ENCODE measurements around the gene CAMK2B. TPM values are rescaled to one million over a fixed set of nuclear protein-coding genes. Genes with fewer than 3 reads are reported as not detected.

Gene CAMK2B
- total and polyA plus RNA-seq, 2 experiments from 2014 or later = not detected

DNA sequence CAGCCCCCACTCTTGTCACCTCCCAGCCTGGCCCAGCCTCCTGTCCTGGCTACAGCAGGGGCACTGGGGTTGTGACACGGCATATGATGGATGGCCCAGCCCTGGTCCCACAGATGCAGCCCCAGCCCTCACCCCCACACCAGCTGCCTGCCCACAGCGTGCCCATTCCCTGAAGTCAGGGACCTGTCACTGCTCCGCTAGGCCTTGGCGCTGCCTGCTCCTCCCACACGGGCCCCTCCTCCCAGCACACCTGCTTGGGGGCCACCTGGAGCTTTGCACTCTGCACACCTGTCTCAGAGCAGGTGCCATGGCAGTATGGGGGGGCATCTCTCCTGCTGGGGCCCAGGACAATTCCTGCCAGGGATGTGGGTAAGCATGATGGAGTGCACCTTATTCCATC lies 139.7 kb downstream of the CAMK2B start (continued):
- TF ChIP-seq, protein P1, sequence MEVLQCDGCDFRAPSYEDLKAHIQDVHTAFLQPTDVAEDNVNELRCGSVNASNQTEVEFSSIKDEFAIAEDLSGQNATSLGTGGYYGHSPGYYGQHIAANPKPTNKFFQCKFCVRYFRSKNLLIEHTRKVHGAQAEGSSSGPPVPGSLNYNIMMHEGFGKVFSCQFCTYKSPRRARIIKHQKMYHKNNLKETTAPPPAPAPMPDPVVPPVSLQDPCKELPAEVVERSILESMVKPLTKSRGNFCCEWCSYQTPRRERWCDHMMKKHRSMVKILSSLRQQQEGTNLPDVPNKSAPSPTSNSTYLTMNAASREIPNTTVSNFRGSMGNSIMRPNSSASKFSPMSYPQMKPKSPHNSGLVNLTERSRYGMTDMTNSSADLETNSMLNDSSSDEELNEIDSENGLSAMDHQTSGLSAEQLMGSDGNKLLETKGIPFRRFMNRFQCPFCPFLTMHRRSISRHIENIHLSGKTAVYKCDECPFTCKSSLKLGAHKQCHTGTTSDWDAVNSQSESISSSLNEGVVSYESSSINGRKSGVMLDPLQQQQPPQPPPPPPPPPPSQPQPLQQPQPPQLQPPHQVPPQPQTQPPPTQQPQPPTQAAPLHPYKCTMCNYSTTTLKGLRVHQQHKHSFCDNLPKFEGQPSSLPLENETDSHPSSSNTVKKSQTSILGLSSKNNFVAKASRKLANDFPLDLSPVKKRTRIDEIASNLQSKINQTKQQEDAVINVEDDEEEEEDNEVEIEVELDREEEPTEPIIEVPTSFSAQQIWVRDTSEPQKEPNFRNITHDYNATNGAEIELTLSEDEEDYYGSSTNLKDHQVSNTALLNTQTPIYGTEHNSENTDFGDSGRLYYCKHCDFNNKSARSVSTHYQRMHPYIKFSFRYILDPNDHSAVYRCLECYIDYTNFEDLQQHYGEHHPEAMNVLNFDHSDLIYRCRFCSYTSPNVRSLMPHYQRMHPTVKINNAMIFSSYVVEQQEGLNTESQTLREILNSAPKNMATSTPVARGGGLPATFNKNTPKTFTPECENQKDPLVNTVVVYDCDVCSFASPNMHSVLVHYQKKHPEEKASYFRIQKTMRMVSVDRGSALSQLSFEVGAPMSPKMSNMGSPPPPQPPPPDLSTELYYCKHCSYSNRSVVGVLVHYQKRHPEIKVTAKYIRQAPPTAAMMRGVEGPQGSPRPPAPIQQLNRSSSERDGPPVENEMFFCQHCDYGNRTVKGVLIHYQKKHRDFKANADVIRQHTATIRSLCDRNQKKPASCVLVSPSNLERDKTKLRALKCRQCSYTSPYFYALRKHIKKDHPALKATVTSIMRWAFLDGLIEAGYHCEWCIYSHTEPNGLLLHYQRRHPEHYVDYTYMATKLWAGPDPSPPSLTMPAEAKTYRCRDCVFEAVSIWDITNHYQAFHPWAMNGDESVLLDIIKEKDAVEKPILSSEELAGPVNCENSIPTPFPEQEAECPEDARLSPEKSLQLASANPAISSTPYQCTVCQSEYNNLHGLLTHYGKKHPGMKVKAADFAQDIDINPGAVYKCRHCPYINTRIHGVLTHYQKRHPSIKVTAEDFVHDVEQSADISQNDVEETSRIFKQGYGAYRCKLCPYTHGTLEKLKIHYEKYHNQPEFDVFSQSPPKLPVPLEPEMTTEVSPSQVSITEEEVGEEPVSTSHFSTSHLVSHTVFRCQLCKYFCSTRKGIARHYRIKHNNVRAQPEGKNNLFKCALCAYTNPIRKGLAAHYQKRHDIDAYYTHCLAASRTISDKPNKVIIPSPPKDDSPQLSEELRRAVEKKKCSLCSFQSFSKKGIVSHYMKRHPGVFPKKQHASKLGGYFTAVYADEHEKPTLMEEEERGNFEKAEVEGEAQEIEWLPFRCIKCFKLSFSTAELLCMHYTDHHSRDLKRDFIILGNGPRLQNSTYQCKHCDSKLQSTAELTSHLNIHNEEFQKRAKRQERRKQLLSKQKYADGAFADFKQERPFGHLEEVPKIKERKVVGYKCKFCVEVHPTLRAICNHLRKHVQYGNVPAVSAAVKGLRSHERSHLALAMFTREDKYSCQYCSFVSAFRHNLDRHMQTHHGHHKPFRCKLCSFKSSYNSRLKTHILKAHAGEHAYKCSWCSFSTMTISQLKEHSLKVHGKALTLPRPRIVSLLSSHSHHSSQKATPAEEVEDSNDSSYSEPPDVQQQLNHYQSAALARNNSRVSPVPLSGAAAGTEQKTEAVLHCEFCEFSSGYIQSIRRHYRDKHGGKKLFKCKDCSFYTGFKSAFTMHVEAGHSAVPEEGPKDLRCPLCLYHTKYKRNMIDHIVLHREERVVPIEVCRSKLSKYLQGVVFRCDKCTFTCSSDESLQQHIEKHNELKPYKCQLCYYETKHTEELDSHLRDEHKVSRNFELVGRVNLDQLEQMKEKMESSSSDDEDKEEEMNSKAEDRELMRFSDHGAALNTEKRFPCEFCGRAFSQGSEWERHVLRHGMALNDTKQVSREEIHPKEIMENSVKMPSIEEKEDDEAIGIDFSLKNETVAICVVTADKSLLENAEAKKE (CRISPR knock-in tag; IDR thresholded peaks at IDR 0.05) = no peak
- TF ChIP-seq POLR2AphosphoS5 (IDR thresholded peaks at IDR 0.05; ENCODE audit: low read depth) = no peak
- TF ChIP-seq NANOG (IDR thresholded peaks at IDR 0.05; ENCODE audit: borderline replicate concordance) = no peak

DNA sequence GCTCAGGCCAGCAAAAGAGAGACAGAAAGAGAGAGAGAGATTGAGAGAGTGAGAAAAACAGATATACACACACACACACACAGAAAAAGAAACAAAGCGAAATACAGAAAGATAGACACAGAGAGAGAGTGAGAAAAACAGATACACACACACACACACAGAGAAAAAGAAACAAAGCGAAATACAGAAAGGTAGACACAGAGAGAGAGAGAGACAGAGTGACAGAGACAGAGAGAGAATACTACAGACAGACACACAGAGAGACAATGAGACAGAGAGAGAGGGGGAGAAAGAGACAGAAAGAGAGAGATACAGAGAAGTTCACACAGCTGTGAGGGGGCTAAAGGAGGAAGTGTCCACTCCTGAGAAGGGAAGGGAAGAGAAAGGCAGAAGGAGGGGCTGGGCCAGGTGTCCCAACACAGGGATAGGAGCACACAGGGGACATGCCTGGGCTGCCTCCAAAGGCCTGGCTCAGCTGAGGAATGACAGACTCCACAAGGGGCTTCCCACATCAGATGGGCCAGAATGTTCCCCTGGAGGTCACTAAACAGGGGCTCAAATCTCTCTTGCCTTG lies 140.4 kb downstream of the CAMK2B start:
- H3K4me1 Mint-ChIP-seq = peaks cover 20% of the 10 kb centered on the region
- Histone ChIP-seq H4K20me1 (replicated peaks; ENCODE audit: insufficient read depth) (no peaks in the 10 kb centered on the region), H3F3A (replicated peaks; ENCODE audit: low read depth) (no peaks in the 10 kb centered on the region), H3K4me2 (no peak overlapping the region), H3K27ac (ENCODE audit: low read depth) (no peak overlapping the region), H3K9me2 (ENCODE audit: insufficient read depth) (0 out of 2 replicates have a peak, but pooled peaks cover 12% of the 10 kb centered on the region), H2AFZ (no peak overlapping the region), H3K4me3 (no peak overlapping the region), H3K27me3 (ENCODE audit: insufficient read depth) (no peaks in the 10 kb centered on the region), H3K36me3 (ENCODE audit: insufficient read depth) (no peaks in the 10 kb centered on the region), H3K4me1 (ENCODE audit: insufficient read depth) (no peaks in the 10 kb centered on the region), H3K79me2 (replicated peaks; ENCODE audit: insufficient read depth) (no peaks in the 10 kb centered on the region)
- peaks cover 13% of the 10 kb centered on the region for H3K9me3 Mint-ChIP-seq
- H3K27ac Mint-ChIP-seq = no peak overlapping the region; the same call in 1 of the 2 replicates
- no peak overlapping the region for H3K4me3 Mint-ChIP-seq
- DNase-seq (ENCODE audit: low spot score) (no peak), ATAC-seq (0 out of 3 replicates have a peak, but pooled peaks have one; percentile 23)
- peaks cover 13% of the 10 kb centered on the region for H3K27me3 Mint-ChIP-seq (ENCODE audit: insufficient read depth, low read depth, poor library complexity)
- no peaks in the 10 kb centered on the region; the same call in 2 of the 3 replicates for H3K36me3 Mint-ChIP-seq (ENCODE audit: low read depth)
- no peak for TF ChIP-seq POLR2AphosphoS5 (IDR thresholded peaks at IDR 0.05; ENCODE audit: low read depth)
- no peak for TF ChIP-seq ZNF114 (CRISPR knock-in tag; IDR thresholded peaks at IDR 0.05)
- TF ChIP-seq ZNF331 (CRISPR knock-in tag; IDR thresholded peaks at IDR 0.05; ENCODE audit: low read depth) = no peak
- TF ChIP-seq EZH2phosphoT487 (IDR thresholded peaks at IDR 0.05; ENCODE audit: unreplicated experiment) = no peak
- TF ChIP-seq, protein P2, sequence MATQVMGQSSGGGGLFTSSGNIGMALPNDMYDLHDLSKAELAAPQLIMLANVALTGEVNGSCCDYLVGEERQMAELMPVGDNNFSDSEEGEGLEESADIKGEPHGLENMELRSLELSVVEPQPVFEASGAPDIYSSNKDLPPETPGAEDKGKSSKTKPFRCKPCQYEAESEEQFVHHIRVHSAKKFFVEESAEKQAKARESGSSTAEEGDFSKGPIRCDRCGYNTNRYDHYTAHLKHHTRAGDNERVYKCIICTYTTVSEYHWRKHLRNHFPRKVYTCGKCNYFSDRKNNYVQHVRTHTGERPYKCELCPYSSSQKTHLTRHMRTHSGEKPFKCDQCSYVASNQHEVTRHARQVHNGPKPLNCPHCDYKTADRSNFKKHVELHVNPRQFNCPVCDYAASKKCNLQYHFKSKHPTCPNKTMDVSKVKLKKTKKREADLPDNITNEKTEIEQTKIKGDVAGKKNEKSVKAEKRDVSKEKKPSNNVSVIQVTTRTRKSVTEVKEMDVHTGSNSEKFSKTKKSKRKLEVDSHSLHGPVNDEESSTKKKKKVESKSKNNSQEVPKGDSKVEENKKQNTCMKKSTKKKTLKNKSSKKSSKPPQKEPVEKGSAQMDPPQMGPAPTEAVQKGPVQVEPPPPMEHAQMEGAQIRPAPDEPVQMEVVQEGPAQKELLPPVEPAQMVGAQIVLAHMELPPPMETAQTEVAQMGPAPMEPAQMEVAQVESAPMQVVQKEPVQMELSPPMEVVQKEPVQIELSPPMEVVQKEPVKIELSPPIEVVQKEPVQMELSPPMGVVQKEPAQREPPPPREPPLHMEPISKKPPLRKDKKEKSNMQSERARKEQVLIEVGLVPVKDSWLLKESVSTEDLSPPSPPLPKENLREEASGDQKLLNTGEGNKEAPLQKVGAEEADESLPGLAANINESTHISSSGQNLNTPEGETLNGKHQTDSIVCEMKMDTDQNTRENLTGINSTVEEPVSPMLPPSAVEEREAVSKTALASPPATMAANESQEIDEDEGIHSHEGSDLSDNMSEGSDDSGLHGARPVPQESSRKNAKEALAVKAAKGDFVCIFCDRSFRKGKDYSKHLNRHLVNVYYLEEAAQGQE (IDR thresholded peaks at IDR 0.05; ENCODE audit: unreplicated experiment) = no peak
- TF ChIP-seq, protein P3, sequence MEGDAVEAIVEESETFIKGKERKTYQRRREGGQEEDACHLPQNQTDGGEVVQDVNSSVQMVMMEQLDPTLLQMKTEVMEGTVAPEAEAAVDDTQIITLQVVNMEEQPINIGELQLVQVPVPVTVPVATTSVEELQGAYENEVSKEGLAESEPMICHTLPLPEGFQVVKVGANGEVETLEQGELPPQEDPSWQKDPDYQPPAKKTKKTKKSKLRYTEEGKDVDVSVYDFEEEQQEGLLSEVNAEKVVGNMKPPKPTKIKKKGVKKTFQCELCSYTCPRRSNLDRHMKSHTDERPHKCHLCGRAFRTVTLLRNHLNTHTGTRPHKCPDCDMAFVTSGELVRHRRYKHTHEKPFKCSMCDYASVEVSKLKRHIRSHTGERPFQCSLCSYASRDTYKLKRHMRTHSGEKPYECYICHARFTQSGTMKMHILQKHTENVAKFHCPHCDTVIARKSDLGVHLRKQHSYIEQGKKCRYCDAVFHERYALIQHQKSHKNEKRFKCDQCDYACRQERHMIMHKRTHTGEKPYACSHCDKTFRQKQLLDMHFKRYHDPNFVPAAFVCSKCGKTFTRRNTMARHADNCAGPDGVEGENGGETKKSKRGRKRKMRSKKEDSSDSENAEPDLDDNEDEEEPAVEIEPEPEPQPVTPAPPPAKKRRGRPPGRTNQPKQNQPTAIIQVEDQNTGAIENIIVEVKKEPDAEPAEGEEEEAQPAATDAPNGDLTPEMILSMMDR (conservative IDR thresholded peaks at IDR 0.05; ENCODE audit: low read depth in 2 of 2) = no peak
- no peak for TF ChIP-seq STAT1 (IDR thresholded peaks at IDR 0.05; ENCODE audit: unreplicated experiment)
- no peak for TF ChIP-seq CREB1 (CRISPR knock-in tag; IDR thresholded peaks at IDR 0.05; ENCODE audit: low read depth)
- TF ChIP-seq NANOG (IDR thresholded peaks at IDR 0.05; ENCODE audit: borderline replicate concordance) = no peak
- no peak for TF ChIP-seq JUNB (IDR thresholded peaks at IDR 0.05; ENCODE audit: unreplicated experiment)

Data from GM23338 (cell line).